ENCODE measurements around the gene TGOLN2.
"Not testable (repeated sequence)": the region's sequence is repeated elsewhere in the genome, so short reads cannot be mapped to it uniquely, and the experiment has no call there.

The TGOLN2 gene

DNA sequence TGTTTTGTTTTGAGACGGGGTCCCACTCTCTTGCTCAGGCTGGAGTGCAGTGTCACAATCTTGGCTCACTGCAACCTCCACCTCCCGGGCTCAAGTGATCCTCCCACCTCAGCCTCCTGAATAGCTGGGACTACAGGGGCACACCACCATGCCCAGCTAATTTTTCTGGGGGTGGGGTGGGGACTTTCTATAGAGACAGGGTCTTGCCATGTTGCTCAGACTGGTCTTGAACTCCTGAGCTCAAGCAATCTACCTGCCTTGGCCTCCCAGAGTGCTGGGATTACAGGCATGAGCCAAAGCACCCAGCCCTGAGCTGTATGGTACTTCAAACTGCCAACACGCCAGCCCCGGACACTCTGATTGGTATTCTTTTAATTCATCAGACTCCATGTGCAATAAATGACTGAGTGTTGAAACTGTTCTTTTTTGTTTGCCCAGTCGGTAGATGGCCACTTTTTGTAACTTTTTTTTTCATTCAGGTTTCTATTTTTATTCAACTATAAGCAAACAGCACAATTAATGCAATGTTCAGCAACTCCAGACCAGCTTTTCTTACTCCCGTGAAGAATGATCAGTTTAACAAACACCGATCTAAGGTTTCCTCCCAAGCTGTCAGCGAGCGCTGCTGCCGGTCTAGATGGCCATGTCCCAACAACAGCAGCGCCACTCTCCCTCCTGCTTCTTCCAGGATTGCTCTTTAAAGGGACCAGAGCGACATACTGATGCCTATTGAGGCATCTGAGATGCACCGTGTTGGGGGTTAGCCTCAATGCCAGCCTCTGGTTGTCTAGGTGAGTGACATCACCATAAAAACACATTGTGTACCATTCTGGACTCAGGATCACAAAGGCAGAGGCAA lies 12.5 kb upstream of the TGOLN2 start:
- no peak for DNase-seq

DNA sequence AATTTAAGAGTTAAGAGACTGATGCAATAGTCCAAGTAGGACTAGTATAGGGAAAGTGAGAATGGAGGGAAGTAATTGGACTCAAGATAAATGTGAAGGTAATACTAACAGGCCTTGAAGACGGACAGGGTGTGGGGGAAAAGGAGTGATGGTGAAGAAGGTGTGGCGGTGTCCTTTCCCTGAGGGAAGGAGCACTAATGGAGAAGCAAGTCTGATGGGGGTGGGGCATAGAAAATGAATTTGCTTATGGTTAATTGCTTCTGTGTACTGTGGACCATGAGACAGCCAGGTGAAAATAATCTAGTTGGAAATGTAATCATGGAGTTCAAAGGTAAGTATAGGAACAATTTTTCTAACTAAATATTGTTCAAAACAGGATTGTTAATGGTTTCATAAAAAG lies 7.1 kb upstream of the TGOLN2 start:
- DNase-seq = no peak

DNA sequence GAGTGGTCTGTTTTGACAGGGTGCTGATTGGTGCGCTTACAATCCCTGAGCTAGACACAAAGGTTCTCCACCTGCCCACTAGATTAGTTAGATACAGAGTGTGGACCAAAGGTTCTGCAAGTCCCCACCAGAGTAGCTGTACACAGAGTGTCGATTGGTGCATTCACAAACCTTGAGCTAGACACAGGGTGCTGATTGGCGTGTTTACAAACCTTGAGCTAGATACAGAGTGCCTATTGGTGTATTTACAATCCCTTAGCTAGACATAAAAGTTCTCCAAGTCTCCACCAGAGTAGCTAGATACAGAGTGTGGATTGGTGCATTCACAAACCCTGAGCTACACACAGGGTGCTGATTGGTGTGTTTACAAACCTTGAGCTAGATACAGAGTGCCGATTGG lies 6.1 kb upstream of the TGOLN2 start:
- not testable (repeated sequence) for DNase-seq

DNA sequence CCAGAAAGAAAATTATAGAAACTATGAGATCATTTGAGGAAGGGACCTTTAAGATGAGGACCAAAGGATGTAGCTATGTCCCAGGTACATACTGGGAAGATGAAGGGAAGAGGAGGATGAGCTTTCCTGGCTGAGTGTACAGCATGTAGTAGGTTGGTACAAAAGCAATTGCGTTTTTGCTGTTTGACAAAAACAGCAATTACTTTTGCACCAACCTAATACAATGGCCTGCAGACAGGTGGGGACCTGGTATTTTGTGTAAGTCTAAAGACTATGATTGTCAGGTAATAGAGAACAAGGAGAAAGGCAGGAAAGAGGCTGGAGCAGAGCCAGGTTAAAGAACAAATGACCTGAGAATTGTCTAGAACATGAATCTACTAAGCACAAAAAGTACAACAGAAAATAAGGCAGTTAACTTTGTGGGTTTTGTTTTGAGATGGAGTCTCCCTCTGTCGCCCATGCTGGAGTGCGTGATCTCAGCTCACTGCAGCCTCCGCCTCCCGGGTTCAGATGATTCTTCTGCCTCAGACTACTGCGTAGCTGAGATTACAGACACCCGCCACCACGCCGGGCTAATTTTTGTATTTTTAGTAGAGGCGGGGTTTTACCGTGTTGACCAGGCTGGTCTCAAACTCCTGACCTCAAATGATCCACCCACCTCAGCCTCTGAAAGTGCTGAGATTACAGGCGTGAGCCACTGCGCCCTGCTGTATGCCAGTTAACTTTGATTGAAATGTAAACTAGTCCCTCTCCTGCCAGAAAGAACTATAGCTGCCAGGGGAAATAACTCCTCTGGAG lies 3.2 kb upstream of the TGOLN2 start:
- DNase-seq = no peak

DNA sequence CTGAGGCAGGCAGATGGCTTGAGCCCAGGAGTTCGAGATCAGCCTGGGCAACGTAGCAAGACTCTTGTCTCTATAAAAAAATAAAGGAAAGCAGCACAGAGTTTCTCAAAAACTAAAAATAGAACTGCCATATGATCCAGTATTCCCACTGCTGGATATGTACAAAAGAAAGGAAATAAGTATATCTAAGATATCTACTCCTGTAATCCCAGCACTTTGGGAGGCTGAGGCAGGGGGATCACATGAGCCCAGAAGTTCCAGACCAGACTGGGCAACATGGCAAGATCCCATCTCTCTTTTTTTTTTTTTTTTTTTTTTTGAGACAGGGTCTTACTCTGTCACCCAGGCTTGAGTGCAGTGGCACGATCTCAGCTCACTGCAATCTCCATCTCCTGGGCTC lies 1.9 kb upstream of the TGOLN2 start:
- not testable (repeated sequence) for DNase-seq

DNA sequence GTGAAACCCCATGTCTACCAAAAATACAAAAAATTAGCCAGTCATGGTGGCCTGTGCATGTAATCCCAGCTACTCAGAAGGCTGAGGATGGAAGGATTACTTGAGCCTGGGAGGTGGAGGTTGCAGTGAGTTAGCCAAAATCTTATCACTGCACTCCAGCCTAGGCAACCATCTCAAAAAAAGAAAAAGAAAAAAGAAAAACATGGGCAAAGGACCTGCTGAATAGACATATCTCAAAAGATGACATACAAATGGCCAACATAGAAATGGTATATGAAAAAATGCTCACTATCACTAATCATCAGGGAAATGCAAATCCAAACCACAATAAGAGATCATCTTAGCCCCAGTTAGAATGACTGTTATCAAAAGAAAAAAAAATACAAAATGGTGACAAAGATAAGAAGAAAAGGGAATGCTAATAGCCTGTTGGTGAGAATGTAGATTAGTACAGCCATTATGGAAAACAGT lies 1.4 kb upstream of the TGOLN2 start:
- DNase-seq = no peak

DNA sequence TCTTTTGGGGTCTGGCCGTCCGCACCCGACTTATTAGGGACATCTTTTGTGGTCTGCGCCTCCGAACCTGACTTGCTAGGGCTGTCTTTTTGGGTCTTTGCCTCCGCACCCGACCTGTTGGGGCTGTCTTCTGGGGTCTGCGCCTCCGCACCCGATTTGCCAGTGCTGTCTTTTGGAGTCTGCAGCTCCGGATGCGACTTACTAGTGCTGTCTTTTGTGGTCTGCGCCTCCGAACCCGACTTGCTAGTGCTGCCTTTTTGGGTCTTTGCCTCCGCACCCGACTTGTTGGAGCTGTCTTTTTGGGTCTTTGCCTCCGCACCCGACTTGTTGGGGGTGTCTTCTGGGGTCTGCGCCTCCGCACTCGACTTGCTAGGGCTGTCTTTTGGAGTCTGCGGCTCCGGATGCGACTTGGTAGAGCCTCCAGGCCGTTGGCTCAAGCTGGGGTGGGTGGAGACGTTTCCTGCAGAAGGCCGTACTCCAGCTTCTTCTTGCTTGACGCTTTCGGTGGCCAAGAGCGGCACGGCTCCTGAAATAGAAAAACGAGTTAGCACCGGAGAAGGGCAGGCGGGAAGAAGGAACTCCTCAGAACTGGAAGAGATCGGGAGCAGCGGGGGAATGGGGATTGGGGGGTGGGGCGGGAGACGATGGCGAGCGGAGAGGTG lies 498 bp downstream of the TGOLN2 start:
- DNase-seq = peak; percentile 40

DNA sequence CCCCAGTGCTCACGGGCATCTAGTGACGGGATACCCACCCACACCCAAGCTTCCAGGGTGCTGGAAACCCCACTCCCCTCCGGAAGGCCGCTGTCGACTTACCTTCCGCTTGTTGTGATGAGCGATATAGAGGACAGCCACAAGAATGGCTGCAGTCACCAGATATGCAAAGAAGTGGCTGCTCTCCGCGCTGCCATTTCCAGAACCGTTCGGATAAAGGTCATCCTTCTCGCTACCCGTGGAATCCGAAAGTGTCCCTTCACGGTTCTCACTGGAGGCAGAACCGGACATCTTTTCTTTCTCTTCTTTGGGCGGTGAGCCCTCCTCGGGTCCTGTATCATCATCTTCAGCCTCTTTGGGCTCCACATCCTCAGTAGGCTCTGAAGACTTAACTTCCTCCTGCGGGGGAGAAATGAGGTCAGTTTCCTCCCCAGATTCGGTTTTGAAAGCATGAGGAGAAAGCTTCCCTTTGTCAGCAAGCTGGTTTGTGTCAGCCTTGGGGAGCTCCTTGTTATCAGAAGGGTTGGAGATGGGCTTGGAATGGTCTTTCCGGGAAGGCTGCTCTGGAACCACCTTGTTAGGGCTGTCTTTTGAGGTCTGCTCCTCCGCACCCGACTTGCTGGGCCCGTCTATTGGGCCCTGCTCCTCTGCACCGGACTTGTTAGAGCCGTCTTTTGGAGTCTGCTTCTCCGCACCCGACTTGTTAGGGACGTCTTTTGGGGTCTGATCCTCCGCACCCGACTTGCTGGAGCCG lies 1.2 kb downstream of the TGOLN2 start:
- no peak for DNase-seq

DNA sequence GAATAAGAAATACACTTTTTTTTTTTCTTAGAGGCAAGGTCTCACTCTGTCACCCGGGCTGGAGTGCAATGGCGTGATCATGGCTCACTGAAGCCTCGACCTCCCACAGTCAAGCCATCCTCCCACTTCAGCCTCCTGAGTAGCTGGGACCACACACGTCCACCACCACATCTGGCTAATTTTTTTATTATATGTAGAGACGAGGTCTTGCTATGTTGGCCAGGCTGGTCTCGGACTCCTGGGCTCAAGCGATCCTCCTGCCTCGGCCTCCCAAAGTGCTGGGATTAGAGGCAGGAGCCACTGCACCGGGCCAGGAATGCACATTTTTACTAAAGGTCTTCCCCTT lies 2.4 kb downstream of the TGOLN2 start:
- no peak for DNase-seq

DNA sequence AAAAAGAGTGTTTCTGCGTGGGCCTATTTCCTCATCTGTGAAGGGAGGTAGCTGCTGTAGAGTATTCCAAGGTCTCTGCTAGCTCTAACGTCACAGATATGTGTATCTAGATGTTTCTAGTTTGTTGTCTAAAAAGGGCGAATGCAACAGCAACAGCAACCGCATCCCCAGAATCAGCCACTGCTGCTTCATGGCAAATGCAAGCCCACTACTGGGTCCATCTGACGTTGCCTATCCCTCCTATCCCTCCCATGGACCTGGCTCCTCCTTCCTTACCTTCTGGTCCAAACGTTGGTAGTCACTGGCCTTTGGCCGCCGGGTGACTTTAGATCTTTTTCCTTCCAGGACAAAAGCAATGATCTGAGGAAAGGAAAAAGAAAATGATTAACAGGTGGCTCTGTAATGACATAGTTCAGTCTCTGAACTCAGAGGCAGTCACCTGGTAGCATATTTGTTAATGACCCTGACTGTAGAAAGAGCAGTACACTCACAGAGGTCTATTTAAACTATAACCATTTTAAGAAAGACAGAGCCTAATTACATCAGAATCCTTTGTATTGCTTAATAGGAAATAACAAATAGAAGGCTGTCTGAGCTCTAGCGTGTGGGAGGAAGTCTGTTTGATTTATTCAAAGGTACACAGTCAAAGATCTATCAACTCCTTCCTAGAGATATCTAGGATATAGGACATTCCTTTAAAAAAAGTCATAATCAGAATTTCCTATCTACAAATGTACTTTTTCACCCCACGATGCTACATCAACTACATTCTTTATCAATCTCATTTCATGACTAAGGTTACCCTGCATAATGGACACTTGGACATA lies 2.9 kb downstream of the TGOLN2 start:
- no peak for DNase-seq

DNA sequence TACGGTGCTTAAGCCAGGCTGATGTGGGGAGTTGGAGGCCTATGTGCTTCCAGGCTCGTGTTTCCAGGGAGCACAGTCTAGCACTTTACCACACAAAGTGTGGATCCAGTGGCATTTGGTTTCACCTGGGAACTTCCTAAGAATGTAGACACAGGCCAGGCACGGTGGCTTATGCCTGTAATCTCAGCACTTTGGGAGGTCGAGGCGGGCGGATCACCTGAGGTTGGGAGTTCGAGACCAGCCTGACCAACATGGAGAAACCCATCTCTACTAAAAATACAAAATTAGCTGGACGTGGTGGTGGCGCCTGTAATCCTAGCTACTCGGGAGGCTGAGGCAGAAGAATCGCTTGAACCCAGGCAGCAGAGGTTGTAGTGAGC lies 3.8 kb downstream of the TGOLN2 start:
- not testable (repeated sequence) for DNase-seq

DNA sequence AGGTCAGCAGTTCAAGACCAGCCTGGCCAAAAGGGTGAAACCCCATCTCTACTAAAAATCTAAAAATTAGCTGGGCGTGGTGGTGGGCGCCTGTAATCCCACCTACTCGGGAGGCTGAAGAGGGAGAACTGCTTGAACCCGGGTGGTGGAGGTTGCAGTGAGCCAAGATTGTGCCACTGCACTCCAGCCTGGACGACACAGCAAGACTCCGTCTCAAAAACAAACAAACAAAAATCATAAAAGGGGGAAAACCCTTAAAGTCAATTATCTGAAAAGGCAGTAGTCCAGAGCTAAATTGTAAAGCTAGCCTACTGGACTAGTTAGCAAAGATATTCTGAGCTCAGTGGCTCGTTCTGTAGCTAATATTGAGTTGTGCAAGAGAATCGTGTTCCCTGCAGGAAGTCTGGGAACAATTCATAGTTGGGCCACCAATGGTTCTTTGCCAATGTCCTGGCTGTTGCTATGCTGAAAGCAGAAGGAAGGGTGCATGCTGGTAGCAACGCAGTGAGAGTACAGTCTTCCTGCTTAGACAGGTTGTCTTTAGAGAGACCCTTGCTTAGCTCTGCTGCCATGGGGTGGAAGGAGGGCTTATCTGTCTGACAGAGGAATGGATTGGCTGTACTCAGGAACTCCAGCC lies 4.3 kb downstream of the TGOLN2 start:
- DNase-seq = no peak

DNA sequence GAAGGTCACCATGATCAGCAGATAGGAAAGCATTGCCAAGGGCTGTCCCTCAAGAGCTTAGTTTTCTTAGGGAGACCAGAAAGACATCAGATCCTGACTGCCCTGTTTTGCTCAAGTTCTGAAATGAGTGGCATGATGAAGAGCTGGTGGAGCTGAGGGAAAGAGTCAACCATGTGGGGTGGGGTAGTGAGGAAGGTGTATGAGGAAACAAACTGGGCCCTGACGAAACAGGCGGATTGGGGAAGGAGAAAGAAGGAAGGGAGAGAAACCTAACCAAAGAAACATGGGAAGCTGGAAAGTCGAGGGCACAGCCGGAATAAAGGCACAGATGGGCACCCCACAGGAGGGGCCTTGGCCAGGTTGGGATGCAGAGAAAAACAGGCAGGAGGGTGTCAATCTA lies 8.0 kb downstream of the TGOLN2 start:
- DNase-seq = no peak

DNA sequence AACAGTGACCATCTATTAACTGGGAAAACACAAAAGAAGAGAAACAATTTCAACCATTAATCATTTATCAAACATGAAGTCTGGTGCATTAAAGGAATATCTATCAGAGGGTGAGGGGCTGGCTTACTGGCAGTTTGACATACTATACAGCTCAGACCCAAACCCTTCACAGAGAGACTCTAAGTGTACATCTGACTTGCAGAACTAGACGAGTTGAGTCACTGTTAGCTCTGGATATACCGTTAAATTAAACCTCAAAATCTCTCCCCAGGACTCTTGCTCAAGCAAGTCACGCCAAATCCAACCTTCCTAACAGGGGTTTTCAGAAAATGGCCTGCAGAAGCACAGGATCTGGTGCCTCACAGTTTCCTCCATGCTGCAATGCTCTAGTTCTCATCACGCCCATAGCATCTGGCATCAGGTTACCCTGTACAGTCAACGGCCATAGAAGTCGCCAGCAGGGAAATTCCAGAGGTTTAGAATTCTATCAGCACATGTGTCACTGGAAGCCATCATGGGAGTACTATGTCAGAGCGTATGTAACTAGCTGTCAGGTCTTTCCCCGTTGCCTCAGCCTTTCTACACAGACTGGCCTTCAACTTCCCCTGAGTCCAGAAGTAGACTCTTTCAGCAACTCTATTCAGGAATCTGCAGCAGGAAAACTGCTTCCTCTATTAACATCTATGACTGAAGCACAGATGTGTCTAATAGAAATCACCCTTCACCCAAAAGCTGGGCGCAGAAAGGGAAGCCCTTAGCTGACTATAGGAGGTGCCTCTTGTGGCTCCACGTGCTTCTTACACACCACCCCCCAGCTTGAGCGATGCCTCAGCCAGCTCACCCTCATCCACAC lies 9.3 kb downstream of the TGOLN2 start:
- DNase-seq = peak; percentile 84

DNA sequence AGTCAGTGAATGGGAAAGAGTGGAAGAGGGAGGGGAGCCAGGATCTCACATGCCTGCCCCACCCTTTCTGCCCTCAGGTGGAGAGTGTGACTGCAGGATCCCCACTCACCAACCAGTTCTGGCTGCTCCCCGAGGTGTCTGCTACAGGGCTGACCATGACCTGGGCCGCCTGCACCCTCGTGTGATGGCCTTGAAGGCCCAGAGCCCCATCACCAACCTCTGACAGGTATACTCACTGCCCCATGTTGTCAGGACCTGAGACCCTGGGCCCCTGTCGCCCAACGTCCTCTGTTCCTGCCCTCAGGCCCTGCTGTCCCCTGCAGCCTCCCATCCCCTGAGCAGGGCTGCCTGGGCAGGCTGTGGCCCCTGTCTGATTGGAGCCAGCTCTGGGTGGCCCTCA lies 11.9 kb downstream of the TGOLN2 start:
- DNase-seq = not testable (repeated sequence)

DNA sequence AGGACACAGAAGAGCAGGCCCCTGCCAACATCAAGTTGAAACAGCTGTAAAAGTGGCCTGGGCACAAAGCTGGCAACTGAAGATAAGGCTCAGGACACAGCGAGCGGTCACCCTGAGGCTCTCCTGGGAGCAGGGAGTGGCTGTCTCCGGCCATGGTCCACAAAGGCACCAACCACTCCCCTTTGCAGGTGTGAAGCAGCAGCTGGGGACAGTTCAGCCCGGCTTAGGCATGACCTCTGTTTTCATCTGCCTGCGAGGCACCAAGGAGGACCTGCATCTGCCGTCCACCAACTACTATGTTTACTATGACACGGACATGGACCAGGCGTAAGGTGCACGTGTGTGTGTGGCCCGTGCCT lies 12.9 kb downstream of the TGOLN2 start:
- no peak for DNase-seq

DNA sequence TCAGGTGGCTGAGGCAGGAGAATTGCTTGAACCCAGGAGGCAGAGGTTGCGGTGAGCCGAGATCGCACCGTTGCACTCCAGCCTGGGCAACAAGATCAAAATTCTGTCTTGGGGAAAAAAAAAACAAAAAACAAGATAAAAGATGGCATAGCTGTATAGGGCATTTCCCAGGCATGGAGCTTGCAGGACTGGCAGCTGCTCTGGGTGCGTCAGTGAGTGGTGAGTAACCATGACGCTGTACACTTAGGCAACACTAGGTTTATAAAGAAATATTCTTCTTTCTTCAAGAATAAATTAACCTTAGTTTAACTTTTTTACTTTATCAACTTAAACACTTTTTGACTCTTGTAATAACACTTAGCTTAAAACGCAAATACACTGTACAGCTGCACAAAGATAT lies 15.4 kb downstream of the TGOLN2 start:
- peak; percentile 27 for DNase-seq

DNA sequence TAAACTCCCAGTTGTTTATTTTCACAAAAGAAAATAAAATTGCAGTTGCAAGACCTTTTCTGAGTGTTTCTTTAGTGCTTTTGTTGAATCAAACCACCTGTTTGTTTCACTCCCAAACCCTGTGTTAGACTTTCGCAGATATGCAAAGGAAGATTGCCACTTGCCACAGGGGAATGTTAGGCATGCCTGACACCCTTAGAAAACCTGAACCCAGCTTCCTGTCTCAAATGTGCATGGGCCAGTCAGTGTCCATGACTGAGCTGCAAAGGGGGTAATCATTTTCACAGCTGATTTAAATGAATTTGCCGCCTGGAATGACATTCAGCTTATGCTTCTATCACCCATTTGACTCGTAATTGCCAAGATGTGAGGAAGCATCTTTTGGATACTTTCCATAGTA lies 17.5 kb downstream of the TGOLN2 start:
- DNase-seq = no peak

DNA sequence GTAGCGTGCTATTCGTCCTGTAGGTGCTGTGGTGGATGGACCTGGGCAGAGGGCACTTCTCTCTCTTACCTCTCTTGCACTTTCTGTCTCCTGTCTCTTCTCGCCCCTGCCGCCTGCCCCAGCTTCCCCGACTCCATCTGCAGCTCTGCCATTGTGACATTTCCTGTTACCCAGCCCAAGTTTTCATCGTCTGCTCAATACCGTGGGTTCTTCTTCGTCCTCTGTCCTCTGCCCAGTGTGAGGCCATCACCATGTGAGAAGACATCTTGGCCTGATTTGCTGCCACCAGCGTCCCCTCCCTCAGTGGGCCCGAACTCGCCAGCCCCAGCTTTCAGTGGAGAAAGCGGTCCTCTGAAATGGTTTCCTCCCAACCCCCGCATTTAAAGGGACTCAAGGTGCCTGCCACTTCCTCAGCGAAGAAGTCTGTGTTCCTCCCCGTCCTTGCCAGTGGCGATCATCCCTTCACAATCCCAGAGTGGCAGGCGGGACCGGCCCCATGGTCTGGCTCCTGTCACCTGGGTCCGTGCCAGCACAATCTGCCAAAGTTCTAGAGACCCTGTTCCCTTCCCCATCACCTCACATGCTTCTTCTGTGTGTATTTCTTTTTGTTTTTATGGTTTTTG lies 18.0 kb downstream of the TGOLN2 start:
- no peak for DNase-seq
